T-cell (primary cell): ENCODE data around the gene C1GALT1C1L. TPM values are rescaled to one million over a fixed set of nuclear protein-coding genes. Genes with fewer than 3 reads are reported as not detected.
A peak's percentile ranks its signal among the peaks of the same experiment; 100 is the strongest.

Source experiments
- ATAC-seq, 4 experiments: fragments of 200-7000 bp in 3 of 4; fragments of 150-1000 bp in 1 of 4; cut with Tn5 transposase; replicated peaks in 1 of 4; 1 replicate in 3 of 4; 2 replicates in 1 of 4; pipeline ENCODE4 v1.10.0; 2021; ENCODE audit warnings: moderate library complexity in 3 of 4, mild to moderate bottlenecking in 2 of 4, moderate number of reproducible peaks in 1 of 4
- CTCF ChIA-PET, 2 donors: fragments of 300-600 bp; sonication (Branson Sonifier 250); formaldehyde crosslinking; loops; one replicate each; lab custom pipeline; 2022; ENCODE audit warnings: antibody characterized with exemption in 2 of 2; lab: Charles Lee
- POLR2A ChIA-PET, 2 donors: fragments of 300-600 bp; sonication (Branson Sonifier 250); formaldehyde crosslinking; loops; one replicate each; lab custom pipeline; 2022; ENCODE audit warnings: antibody characterized with exemption in 2 of 2; lab: Charles Lee
- DNase-seq, 35 experiments: peaks; one replicate each; pipeline versions ENCODE4 v3.0.0 to v3.0.0-alpha.2; 2013 to 2023
- H3K27ac ChIP-seq: one replicate; pipeline ENCODE4 v1.5.1; 2013; ENCODE audit warnings: low read length
- H3K27me3 ChIP-seq, 2 experiments: replicated peaks in 1 of 2; 1 replicate in 1 of 2; 2 replicates in 1 of 2; pipeline versions ENCODE4 v1.6.1 to v1.7.0; 2013; ENCODE audit warnings: low read length in 1 of 2, mixed read lengths in 1 of 2; ENCODE audit not compliant: control insufficient read depth in 2 of 2, insufficient read depth in 2 of 2; ENCODE audit errors: extremely low read depth in 1 of 2
- H3K36me3 ChIP-seq, 2 donors: 1 replicate in 1 of 2; 2 replicates in 1 of 2; pipeline versions ENCODE4 v1.6.1 to v1.7.0; 2013; ENCODE audit warnings: low read length in 1 of 2; ENCODE audit not compliant: control insufficient read depth in 2 of 2, insufficient read depth in 1 of 2; ENCODE audit errors: extremely low read depth in 1 of 2
- H3K4me1 ChIP-seq, 2 experiments: 1 replicate in 1 of 2; 2 replicates in 1 of 2; pipeline versions ENCODE4 v1.6.1 to v1.7.0; 2013; ENCODE audit warnings: low read length in 2 of 2, mixed read lengths in 1 of 2; ENCODE audit not compliant: insufficient read depth in 2 of 2, control insufficient read depth in 1 of 2; ENCODE audit errors: extremely low read depth in 1 of 2
- H3K4me3 ChIP-seq, 2 donors: 1 replicate in 1 of 2; 2 replicates in 1 of 2; pipeline versions ENCODE4 v1.5.1 to v1.7.0; 2013; ENCODE audit warnings: mild to moderate bottlenecking in 2 of 2, low read length in 1 of 2, moderate library complexity in 1 of 2; ENCODE audit not compliant: control insufficient read depth in 1 of 2; ENCODE audit errors: extremely low read depth in 1 of 2
- H3K9me3 ChIP-seq: 2 replicates; pipeline ENCODE4 v1.7.0; 2013
- H3K27ac Mint-ChIP-seq, 2 donors: one replicate each; pipeline ENCODE4 v1.8.0; 2020 to 2021; ENCODE audit warnings: mild to moderate bottlenecking in 2 of 2, mixed read lengths in 2 of 2
- H3K27me3 Mint-ChIP-seq, 2 donors: one replicate each; pipeline ENCODE4 v1.8.0; 2021 to 2022; ENCODE audit warnings: mixed read lengths in 2 of 2
- H3K36me3 Mint-ChIP-seq: one replicate; pipeline ENCODE4 v1.8.0; 2021; ENCODE audit warnings: mixed read lengths
- H3K4me1 Mint-ChIP-seq, 3 donors: one replicate each; pipeline ENCODE4 v1.8.0; 2020 to 2022; ENCODE audit warnings: mixed read lengths in 3 of 3, mild to moderate bottlenecking in 1 of 3
- H3K4me3 Mint-ChIP-seq, 3 donors: one replicate each; pipeline ENCODE4 v1.8.0; 2020 to 2022; ENCODE audit warnings: mild to moderate bottlenecking in 3 of 3, mixed read lengths in 3 of 3, moderate library complexity in 3 of 3
- H3K9me3 Mint-ChIP-seq, 3 donors: one replicate each; pipeline ENCODE4 v1.8.0; 2020 to 2022; ENCODE audit warnings: mixed read lengths in 3 of 3
- WGBS: methylation state at CpG from one replicate; pipeline ENCODE4 v1.1.5; 2013; ENCODE audit warnings: missing lambda C conversion rate; ENCODE audit not compliant: insufficient coverage; 5-methylcytosine and 5-hydroxymethylcytosine counted together
- total RNA-seq, 35 experiments: library from RNA in 6 of 35; stranded (reverse) in 6 of 35; fragments of 120-200 nt in 1 of 35; gene quantifications; one replicate each; pipeline versions ENCODE4 v1.2.1 to v1.2.4 and lab custom pipeline; 2013 to 2026

Gene C1GALT1C1L
- not detected for total RNA-seq
- total RNA-seq (2013) = 0.09 TPM
- 0 to 0.25 (median 0) reads per million in 29 experiments for total RNA-seq (lab: John Stamatoyannopoulos, UW)

DNA sequence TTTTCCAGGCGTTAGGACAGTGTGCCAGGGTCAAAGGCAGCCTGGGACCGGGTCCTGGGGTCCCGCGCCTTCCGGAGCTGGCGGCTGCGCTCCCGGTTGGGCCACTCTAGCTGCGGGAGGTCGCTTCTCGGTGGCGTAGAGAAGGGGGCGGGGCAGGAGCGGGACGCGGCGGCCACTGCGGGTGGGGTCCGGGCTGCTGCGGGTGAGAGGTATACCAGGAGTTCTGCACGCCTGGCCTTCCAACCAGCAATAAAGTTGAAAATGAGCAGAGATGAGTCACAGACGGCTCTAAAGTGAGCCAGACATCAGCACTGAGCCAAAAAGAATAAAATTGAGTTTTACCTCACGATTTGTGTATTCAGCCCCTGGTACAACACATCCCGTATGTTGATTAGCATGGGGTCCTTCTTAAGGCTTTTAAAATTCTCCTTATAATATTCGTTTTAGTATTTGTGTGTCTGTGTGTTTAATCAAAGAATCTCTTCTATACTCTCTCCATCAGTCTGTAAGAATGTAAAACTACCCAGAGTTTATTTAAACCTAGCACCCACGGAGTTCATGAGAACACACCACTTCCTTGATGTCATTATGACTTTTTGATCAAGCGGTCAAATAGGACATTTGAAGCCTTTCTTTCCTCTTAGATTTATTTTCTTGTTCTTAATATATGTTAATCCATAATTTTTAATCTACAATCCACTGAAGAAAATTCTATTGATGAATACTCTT, at the start of gene C1GALT1C1L:
TSS of gene C1GALT1C1L (minus strand) at position 108 of the 729 bp plus-strand sequence. CDS start at position 1, 107 bp downstream.
- peaks cover 9 to 13% (median 11%) of the 10 kb centered on the region in 3 donors for H3K9me3 Mint-ChIP-seq
- peaks cover 2 to 6% (median 2%) of the 10 kb centered on the region in 3 donors for H3K4me1 Mint-ChIP-seq
- H3K4me3 ChIP-seq = peak within 1 kb of the TSS in 1 of 2 donors; percentile 32
- no peak within 1 kb of the TSS for H3K27ac Mint-ChIP-seq
- ATAC-seq (peak; percentile 49 to 73 (median 57)), DNase-seq (peak in 15 of 35 experiments; percentile 1 to 16 (median 3))
- peaks cover 25 to 26% of the 10 kb centered on the region in 2 donors for H3K27me3 Mint-ChIP-seq
- H3K36me3 Mint-ChIP-seq = peaks cover 5% of the 10 kb centered on the region
- peaks cover 0 to 5% of the 10 kb centered on the region in 2 experiments for H3K27me3 ChIP-seq
- peaks cover 0 to 4% of the 10 kb centered on the region in 2 experiments for H3K4me1 ChIP-seq
- H3K27ac ChIP-seq = no peak within 1 kb of the TSS
- ChIA-PET CTCF (no interaction called here), POLR2A (no interaction called here)
- H3K4me3 Mint-ChIP-seq = peak within 1 kb of the TSS; percentile 32 to 69 (median 68)
- WGBS = 9% methylated on average over 20 of the region's 27 CpGs
- H3K9me3 ChIP-seq = no peaks in the 10 kb centered on the region
- no peaks in the 10 kb centered on the region for H3K36me3 ChIP-seq

DNA sequence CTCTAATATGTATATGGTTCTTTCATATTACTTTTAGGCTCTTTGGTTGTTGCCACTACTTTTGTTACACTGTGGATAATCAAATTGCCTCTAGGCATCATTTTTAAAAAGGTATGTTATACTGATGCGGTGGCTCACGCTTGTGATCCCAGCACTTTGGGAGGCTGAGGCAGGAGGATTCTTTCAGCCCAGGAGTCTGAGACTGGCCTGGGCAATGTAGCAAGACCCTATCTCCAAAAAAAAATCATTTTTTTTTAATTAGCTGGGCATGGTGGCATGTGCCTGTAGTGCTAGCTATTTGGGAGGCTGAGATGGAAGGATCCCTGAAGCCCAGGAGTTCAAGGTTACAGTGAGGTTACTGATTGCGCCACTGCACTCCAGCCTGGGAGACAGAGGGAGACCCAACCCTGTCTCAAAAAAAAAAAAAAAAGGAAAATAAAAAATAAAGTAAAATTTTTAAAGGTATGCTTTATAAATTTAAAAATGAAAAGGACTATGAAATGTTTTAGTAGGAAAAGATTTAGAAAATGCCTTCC, 49.5 kb upstream of the C1GALT1C1L start:
- H3K36me3 ChIP-seq = no peaks in the 10 kb centered on the region
- H3K27me3 ChIP-seq = no peaks in the 10 kb centered on the region
- no peak for DNase-seq
- H3K4me1 ChIP-seq = no peaks in the 10 kb centered on the region
- Mint-ChIP-seq H3K4me1 (no peaks in the 10 kb centered on the region), H3K36me3 (no peaks in the 10 kb centered on the region), H3K27ac (no peak overlapping the region), H3K27me3 (peaks cover 1 to 2% of the 10 kb centered on the region in 2 donors), H3K9me3 (no peaks in the 10 kb centered on the region), H3K4me3 (no peak overlapping the region)
- no peak overlapping the region for H3K27ac ChIP-seq
- ChIA-PET CTCF (no interaction called here), POLR2A (no interaction called here)
- no peak overlapping the region for H3K4me3 ChIP-seq
- no CpG with 5 or more reads among the region's 3 CpGs for WGBS
- no peaks in the 10 kb centered on the region for H3K9me3 ChIP-seq
- no peak for ATAC-seq

DNA sequence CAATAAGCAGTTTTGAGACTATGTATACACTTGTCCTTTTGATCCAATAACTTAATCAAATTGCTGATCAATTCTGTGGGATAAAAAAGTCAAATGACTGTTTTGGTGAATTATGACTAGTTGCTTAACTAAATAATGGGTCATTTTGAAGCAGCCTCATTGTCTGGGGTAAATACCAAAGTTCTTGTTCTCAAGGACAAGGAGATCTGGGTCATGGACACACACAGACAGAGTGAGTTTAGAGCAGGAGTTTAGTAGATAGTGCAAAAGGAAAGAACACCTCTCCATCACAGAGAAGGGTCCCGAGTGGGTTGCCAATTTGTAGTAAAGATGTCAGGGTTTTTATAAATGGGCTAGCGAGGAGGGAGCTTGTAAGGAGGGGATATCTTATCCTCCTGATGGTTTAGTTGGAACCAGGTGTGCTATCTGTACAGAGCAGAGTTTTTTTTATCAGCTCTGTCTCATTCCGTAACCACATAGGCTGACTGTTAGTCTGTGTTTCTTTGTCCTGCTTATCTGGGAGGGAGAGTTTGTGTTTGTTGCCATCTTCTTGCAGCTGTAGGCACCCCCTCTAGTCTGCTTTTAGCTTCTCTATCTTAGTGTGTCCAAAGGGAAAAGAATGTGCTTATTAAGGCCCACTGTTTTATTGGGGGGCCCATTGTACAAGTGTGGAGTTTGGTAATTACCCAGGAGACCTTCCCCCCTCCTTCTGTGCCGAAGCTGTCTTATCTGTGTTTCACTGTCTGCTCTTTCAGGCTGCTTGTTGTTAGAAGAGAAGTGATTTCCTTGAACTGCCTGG, 48.7 kb upstream of the C1GALT1C1L start:
- DNase-seq (no peak), ATAC-seq (no peak)
- H3K9me3 ChIP-seq = no peaks in the 10 kb centered on the region
- no peak overlapping the region for H3K4me3 Mint-ChIP-seq
- H3K36me3 ChIP-seq = no peaks in the 10 kb centered on the region
- no peaks in the 10 kb centered on the region for H3K27me3 ChIP-seq
- no peaks in the 10 kb centered on the region for H3K4me1 ChIP-seq
- CTCF ChIA-PET = no interaction called here
- no peaks in the 10 kb centered on the region for H3K4me1 Mint-ChIP-seq
- H3K4me3 ChIP-seq = no peak overlapping the region
- H3K27me3 Mint-ChIP-seq = peaks cover 2 to 3% of the 10 kb centered on the region in 2 donors
- no peak overlapping the region for H3K27ac Mint-ChIP-seq
- POLR2A ChIA-PET = no interaction called here
- WGBS = no CpG with 5 or more reads among the region's 4 CpGs
- H3K36me3 Mint-ChIP-seq = no peaks in the 10 kb centered on the region
- H3K27ac ChIP-seq = no peak overlapping the region
- H3K9me3 Mint-ChIP-seq = no peaks in the 10 kb centered on the region

GRCh38 chr2:43718530-43719124, 42.4 kb upstream of the C1GALT1C1L start:
- Histone ChIP-seq H3K4me1 (no peaks in the 10 kb centered on the region), H3K36me3 (no peaks in the 10 kb centered on the region), H3K4me3 (no peak overlapping the region), H3K9me3 (no peaks in the 10 kb centered on the region), H3K27me3 (no peaks in the 10 kb centered on the region), H3K27ac (no peak overlapping the region)
- no peak overlapping the region for H3K4me3 Mint-ChIP-seq
- ATAC-seq = no peak
- CTCF ChIA-PET = no interaction called here
- H3K4me1 Mint-ChIP-seq = no peaks in the 10 kb centered on the region
- H3K36me3 Mint-ChIP-seq = no peaks in the 10 kb centered on the region
- H3K27me3 Mint-ChIP-seq = peaks cover 1 to 3% of the 10 kb centered on the region in 2 donors
- WGBS = no CpG with 5 or more reads among the region's 5 CpGs
- no peak overlapping the region for H3K27ac Mint-ChIP-seq
- POLR2A ChIA-PET = no interaction called here
- DNase-seq = no peak
- H3K9me3 Mint-ChIP-seq = no peaks in the 10 kb centered on the region

GRCh38 chr2:43717322-43717721, 41.1 kb upstream of the C1GALT1C1L start:
- Mint-ChIP-seq H3K4me1 (no peaks in the 10 kb centered on the region), H3K9me3 (no peaks in the 10 kb centered on the region), H3K4me3 (no peak overlapping the region), H3K27ac (no peak overlapping the region), H3K36me3 (peaks cover 2% of the 10 kb centered on the region), H3K27me3 (peaks cover 3 to 6% of the 10 kb centered on the region in 2 donors)
- no peaks in the 10 kb centered on the region for H3K9me3 ChIP-seq
- no peaks in the 10 kb centered on the region for H3K4me1 ChIP-seq
- no peaks in the 10 kb centered on the region for H3K27me3 ChIP-seq
- H3K4me3 ChIP-seq = no peak overlapping the region
- ChIA-PET POLR2A (no interaction called here), CTCF (no interaction called here)
- no peak for ATAC-seq
- no peak overlapping the region for H3K27ac ChIP-seq
- no peak for DNase-seq
- no peaks in the 10 kb centered on the region for H3K36me3 ChIP-seq
